Activated CD4-positive, alpha-beta T cell treated with anti-CD3 and anti-CD28 coated beads, Interleukin-10, Interleukin-2, amounts not matched to agents 100 ng/mL and 50 ng/mL, durations not matched to agents 16 hours and 8 hours (primary cell): ENCODE results near the gene FOXP3.

Experiments used
- DNase-seq: peaks from one replicate; pipeline ENCODE4 v3.0.0-alpha.2; 2020

The FOXP3 gene

DNA sequence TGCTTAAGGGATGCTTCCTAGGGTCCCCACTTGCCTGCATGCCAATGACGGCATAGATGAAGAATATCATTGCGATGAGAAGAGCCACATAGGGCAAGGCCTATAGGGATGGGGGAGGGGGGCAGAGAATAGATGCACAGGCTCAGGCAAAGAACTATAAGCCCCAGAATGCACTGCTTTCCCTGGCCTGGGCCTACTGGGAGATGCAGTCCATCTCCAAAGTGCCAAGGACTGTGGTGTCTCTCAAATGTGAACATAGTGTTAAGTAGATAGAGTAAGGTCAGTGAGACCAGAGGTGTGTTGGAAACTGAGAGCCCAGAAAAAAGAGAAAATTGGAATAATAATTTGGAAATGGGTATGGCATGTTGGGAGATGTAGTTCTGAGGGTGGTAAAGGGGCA, 52.3 kb downstream of the FOXP3 start:
- DNase-seq: no peak

DNA sequence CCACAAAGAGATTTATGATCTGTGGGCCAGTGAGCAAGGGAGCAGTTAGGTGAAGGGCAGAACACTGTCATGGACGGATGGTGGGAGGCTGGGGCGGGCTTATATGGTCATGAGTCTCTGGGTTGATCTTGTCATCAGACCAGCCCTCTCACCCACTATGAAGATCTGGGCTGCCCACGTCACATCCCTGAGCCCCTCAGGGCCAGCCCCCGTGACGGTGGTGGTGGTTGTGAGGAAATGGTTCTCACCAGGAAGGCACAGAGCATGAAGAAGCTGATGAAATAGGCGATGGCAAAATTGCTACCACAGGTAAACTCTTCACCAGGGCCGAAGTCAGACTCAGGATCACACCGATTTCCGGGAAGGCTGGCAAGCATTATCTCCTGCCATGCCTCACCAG, 53.4 kb downstream of the FOXP3 start:
- DNase-seq: no peak

DNA sequence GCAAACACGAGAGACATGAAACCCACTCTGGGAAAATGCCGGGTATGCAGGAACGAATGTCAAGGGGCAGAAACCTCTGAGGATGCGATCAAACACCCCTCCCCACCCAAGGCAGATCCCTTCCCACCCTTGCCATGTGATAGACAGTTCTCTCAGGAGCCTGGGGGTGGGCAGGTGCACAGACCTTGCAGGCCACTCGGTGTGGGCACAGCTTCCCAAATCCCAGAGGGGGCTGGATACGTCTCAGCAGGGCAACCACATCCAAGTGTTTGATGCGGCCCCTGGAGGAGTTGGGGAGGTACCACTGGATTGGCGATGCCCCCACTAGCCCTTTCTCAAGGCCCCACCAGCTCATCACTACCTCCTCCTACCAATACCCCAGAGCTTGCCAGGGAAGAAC, 54.1 kb downstream of the FOXP3 start:
- no peak for DNase-seq

DNA sequence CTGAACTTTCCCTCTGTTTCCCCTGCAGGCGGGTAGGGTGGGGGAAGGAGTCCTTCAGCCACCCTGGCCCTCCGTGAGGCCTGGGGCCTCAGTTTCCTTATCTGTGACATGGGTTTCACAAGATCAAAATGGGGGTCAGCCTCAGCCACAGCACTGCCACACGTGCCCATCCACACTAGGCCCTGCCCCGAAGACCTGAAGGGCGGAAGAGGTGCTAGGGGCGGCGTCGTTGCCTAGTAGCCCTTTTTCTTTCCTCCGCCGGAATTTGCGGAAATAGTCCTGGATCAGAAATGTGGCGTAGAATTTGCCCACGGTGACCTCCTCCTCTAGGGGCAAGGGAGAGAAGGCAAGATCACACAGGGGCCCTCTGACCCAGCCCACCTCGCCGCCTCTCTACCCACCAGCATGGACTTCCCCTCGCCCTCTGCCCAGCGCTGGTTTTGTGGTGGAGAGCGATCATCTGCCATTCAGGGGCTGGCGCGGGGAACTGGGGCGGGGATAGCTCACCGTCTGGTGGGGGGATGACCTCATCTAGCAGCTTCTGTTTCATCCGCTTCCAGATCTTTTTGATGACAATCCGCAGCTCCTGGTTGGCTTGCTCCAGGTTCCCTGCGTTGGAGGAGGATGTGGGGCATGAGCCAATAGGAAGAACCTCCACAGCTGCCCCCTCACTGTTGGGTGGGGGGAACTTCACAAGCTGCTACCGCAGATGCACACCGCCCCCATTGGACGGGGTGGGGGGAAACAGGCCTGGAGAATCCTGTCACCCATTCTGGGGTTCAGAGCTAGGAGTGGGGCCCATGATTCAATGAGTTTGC, 54.9 kb downstream of the FOXP3 start:
- DNase-seq: no peak

DNA sequence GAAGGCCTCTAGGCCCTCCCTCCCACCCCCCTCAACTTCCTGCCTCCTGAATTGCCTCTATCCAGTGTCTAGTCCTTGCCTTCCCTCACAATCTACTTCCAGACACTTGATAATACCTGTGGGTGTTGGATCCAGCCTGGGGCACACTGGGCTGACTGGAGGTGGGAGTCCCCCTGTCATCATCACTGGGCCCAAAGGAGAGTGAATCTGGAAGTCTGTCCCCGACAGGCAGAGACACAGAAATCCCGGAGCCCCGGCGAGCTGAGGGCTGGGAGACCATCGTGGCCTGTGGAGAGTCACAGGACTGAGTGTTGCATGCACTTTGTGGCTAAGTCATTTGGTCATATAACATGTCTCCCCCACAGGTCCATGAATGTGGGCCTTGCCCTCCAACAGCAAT, 56.1 kb downstream of the FOXP3 start:
- DNase-seq: no peak

DNA sequence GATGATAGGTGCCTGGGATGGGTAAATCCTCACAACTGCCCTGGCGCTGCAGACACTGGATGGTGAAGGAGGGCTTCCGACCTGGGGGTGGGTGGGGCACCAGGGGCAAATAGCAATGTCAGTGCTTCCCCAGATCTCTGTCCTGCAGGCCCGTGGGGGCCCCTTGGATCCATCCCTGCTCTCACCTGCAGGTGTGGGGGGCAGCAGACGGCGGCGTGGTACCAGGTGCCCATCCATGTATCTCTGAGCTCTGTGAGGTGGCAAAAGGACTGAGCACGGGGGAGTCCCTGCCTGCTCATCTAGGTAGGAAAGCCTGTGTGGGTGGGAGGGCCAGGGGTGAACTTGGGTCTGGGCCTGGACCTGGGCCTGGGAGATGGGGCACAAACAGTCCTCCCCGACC, 58.0 kb downstream of the FOXP3 start:
- DNase-seq: no peak

DNA sequence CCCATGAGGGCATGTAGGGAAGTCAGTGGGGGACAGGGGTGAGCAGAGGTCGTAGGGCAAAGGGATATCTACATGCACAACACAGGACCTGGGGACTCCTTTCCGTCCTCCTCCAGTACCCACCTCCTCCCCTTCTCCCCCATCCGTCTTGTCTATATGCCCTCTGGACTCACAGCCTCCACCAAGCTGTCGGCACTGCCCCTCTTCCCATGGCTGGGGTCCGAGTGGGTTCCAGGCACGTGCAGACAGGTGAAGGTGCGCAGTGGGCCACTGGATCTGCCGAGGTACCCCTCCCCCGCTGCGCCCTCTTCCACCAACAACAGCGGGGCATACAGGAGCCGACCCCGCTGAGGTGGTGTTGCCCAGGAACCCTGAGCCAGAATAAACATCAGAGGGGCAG, 59.1 kb downstream of the FOXP3 start:
- DNase-seq: no peak

DNA sequence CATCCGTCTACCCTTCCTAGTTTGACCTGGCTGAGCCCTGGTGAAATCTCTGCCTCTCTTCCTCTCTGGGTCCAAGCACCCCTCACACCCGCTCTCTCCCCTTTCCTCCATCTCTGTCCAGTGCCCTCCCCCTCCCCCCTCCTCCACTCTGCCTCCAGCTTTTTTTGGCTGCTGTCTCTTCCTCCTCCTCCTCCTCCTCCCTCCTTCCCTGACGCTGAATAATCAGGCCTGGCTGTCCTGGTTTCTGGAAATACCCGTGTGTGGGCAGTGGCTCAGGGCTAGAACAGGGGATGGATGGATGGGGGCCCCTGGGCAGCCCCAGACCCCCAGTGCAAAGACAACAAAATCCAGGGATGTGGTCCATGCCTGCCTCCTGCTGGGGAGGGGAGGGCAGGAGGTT, 59.8 kb downstream of the FOXP3 start:
- no peak for DNase-seq

DNA sequence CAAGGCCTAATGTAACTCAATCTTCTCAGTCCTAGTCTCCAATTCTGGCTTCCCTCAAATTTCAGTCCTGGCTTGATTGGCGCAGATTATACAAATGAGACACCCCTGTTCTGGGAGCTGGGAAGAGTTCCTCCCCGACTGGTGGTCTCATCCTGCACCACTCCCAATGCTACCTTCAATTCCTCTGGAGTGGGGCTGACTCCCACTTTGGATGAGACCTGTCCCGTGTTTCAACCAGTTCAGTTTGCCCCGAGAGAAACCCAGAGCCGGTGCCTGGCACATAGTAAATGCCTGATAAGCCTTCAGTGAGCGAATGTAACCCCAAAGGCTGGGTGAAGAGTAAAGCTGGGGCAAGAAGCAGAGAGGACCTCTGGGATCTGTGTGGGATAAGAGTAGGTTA, 60.5 kb downstream of the FOXP3 start:
- DNase-seq: no peak

DNA sequence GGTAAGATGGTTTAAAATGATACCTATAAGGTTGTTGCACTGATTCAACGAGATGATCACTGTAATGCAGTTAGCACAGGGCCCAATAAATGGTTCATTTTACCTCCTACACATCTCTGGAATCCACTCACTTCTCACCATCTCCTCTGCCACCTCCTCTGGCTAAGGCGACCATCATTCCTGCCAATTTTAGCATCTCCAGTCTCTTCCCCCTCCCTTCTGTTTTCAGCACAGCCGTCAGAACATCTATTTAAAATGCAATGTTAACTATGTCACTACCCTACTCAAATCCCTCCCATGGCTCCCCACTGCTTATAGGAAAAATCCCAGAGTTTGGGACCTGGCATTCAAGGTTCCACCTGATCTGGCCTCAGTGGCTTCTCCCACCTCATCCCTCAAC, 61.0 kb downstream of the FOXP3 start:
- DNase-seq: no peak

DNA sequence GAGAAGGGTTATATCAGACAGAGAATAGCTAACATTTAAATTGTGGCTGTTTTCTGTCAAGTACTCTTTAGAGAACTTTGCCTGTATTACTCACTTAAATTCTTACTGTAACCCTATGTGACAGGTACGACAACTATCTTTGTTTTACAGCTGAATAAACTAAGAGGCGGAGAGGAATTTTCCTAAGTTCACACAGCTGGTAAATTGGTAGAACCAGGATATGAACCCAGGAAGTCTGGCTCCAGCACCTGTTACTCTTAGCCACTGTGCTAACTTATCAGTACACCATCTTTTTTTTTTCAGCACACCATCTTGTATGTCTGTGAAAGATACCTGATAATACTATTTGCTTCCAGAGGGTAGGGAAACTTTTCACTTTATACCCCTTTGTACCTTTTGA, 62.5 kb downstream of the FOXP3 start:
- DNase-seq: no peak
